Fibroblast of gingiva (primary cell): Measurements from ENCODE around the gene RIN3.
"Not testable (repeated sequence)": the region's sequence is repeated elsewhere in the genome, so short reads cannot be mapped to it uniquely, and the experiment has no call there.

ENCODE experiments used
- DNase-seq: peaks from one replicate; pipeline ENCODE4 v3.0.0-alpha.2; 2011; ENCODE audit warnings: low read depth

Gene RIN3

GRCh38 chr14:92624764-92625163, 111.2 kb downstream of the RIN3 start:
- DNase-seq: no peak

- peak; percentile 86 for DNase-seq
Measured at GRCh38 chr14:92625213-92625612, 111.6 kb downstream of the RIN3 start.

GRCh38 chr14:92626041-92626440, 112.5 kb downstream of the RIN3 start:
- DNase-seq: no peak

GRCh38 chr14:92627707-92628215, 114.2 kb downstream of the RIN3 start:
- DNase-seq: no peak

GRCh38 chr14:92628636-92629035, 115.1 kb downstream of the RIN3 start:
- DNase-seq: no peak

- no peak for DNase-seq
Measured at GRCh38 chr14:92630367-92630766, 116.8 kb downstream of the RIN3 start.

GRCh38 chr14:92631098-92631497, 117.5 kb downstream of the RIN3 start:
- DNase-seq: no peak

- no peak for DNase-seq
Measured at GRCh38 chr14:92632546-92633273, 119.1 kb downstream of the RIN3 start.

GRCh38 chr14:92633274-92633616, 119.7 kb downstream of the RIN3 start:
- no peak for DNase-seq

- peak; percentile 80 for DNase-seq
Measured at GRCh38 chr14:92633724-92634123, 120.1 kb downstream of the RIN3 start.

- DNase-seq: no peak
Measured at GRCh38 chr14:92635031-92635430, 121.5 kb downstream of the RIN3 start.

GRCh38 chr14:92635896-92636295, 122.3 kb downstream of the RIN3 start:
- no peak for DNase-seq

- no peak for DNase-seq
Measured at GRCh38 chr14:92637228-92637627, 123.6 kb downstream of the RIN3 start.

GRCh38 chr14:92637864-92638263, 124.3 kb downstream of the RIN3 start:
- DNase-seq: no peak

GRCh38 chr14:92638266-92638665, 124.7 kb downstream of the RIN3 start:
- DNase-seq: no peak

- no peak for DNase-seq
Measured at GRCh38 chr14:92638904-92639303, 125.3 kb downstream of the RIN3 start.

GRCh38 chr14:92639472-92640117, 126.0 kb downstream of the RIN3 start:
- not testable (repeated sequence) for DNase-seq

GRCh38 chr14:92641306-92641705, 127.7 kb downstream of the RIN3 start:
- DNase-seq: no peak

- DNase-seq: no peak
Measured at GRCh38 chr14:92644171-92644969, 130.8 kb downstream of the RIN3 start.

- DNase-seq: no peak
Measured at GRCh38 chr14:92644970-92645515, 131.5 kb downstream of the RIN3 start.

- DNase-seq: peak; percentile 84
Measured at GRCh38 chr14:92645841-92646478, 132.4 kb downstream of the RIN3 start.
